CMK (cell line): ENCODE data around the gene SPINT2.

Experiments used
- DNase-seq: peaks from one replicate; pipeline ENCODE4 v3.0.0-alpha.2; 2010; ENCODE audit warnings: low read depth

SPINT2 gene

GRCh38 chr19:38267761-38268483 is 3.5 kb downstream of the SPINT2 start:
- no peak for DNase-seq

GRCh38 chr19:38268539-38268938 is 4.2 kb downstream of the SPINT2 start:
- no peak for DNase-seq

- DNase-seq = no peak
Measured at GRCh38 chr19:38270587-38271167, 6.3 kb downstream of the SPINT2 start.

- DNase-seq = no peak
Measured at GRCh38 chr19:38273499-38273898, 9.1 kb downstream of the SPINT2 start.

GRCh38 chr19:38274739-38275138 is 10.4 kb downstream of the SPINT2 start:
- DNase-seq = no peak

GRCh38 chr19:38276942-38277517 is 12.7 kb downstream of the SPINT2 start:
- DNase-seq = no peak

- no peak for DNase-seq
Measured at GRCh38 chr19:38277549-38277948, 13.2 kb downstream of the SPINT2 start.

GRCh38 chr19:38277969-38278680 is 13.8 kb downstream of the SPINT2 start:
- no peak for DNase-seq

- DNase-seq = no peak
Measured at GRCh38 chr19:38278751-38279150, 14.4 kb downstream of the SPINT2 start.

- DNase-seq = no peak
Measured at GRCh38 chr19:38280030-38280921, 15.9 kb downstream of the SPINT2 start.

- no peak for DNase-seq
Measured at GRCh38 chr19:38281811-38282566, 17.6 kb downstream of the SPINT2 start.

GRCh38 chr19:38283271-38283670 is 18.9 kb downstream of the SPINT2 start:
- no peak for DNase-seq

GRCh38 chr19:38284422-38284821 is 20.0 kb downstream of the SPINT2 start:
- no peak for DNase-seq

GRCh38 chr19:38285567-38285966 is 21.2 kb downstream of the SPINT2 start:
- no peak for DNase-seq

- no peak for DNase-seq
Measured at GRCh38 chr19:38287604-38288003, 23.2 kb downstream of the SPINT2 start.

GRCh38 chr19:38288123-38288855 is 23.9 kb downstream of the SPINT2 start:
- DNase-seq = no peak

- no peak for DNase-seq
Measured at GRCh38 chr19:38289955-38290354, 25.6 kb downstream of the SPINT2 start.

GRCh38 chr19:38290631-38291147 is 26.3 kb downstream of the SPINT2 start:
- no peak for DNase-seq

GRCh38 chr19:38291855-38292254 is 27.5 kb downstream of the SPINT2 start:
- no peak for DNase-seq

GRCh38 chr19:38293281-38293680 is 28.9 kb downstream of the SPINT2 start:
- no peak for DNase-seq
